Stimulated activated CD8-positive, alpha-beta memory T cell treated with anti-CD3 and anti-CD28 coated beads, Interleukin-15, amount 100 ng/mL, for 24 hours (primary cell): ENCODE results near the gene CHST1.

Experiments used
- DNase-seq: peaks from one replicate; pipeline ENCODE4 v3.0.0-alpha.2; 2020; ENCODE audit warnings: low read depth

The CHST1 gene, protein sequence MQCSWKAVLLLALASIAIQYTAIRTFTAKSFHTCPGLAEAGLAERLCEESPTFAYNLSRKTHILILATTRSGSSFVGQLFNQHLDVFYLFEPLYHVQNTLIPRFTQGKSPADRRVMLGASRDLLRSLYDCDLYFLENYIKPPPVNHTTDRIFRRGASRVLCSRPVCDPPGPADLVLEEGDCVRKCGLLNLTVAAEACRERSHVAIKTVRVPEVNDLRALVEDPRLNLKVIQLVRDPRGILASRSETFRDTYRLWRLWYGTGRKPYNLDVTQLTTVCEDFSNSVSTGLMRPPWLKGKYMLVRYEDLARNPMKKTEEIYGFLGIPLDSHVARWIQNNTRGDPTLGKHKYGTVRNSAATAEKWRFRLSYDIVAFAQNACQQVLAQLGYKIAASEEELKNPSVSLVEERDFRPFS

DNA sequence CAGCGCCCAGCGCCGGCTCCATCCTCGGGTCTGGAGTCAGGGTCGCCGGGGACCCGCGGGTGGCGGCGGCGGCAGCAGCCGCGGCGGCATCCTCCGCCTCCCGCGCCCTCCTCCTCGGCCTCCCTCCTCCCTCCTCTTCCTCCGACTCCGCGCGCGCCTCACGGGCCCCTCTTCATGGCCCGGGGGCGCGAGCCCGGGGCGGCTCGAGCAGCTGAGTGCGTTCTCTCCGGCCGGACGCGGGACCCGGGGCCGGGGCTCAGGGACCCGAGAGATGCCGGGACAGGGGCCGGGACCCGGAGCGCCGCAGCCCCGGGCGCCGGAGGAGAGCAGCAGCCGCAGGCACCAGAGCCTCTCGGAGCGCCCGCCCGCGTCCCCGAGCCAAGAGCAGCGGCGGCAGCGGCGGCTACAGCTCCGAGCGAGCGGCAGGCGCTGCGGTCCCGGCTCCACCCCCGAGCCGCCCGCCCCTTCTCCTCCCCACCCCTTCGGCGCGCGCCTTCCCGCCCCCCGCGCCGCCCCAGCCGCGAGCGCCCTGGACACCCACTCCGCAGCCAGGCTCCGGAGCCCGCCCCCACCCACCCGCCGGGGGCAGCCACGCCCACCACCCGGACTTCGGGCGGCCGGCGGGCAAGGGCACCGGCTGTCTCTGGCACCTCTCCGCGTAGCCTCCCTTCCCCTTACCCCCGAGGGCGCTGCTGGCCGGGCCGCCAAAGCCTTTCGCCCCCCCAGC, at the start of gene CHST1:
Gene CHST1, minus strand, starts transcription at position 417 of the 727 bp plus-strand sequence. CDS start 14,699 bp downstream, outside the sequence.
- DNase-seq = no peak

DNA sequence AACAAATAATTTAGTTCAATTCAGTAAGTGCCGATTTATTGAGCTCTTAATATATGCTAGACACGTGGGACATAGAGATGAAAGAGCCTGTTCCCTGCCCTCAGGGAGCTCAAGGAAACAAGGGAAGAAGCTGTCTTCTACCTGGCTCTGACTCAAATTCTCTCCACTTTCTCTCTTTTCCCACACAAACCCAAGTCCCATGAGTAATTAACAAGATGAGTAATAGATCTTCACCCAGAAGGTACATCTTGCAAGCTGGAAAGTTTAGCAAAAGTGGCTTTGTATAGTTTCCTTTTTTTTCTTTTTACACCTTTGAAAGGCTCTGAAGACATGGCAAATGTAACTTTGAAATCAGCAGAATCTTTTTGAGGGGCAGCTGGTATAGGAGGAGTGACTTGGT, 48.2 kb upstream of the CHST1 start:
- DNase-seq = no peak

DNA sequence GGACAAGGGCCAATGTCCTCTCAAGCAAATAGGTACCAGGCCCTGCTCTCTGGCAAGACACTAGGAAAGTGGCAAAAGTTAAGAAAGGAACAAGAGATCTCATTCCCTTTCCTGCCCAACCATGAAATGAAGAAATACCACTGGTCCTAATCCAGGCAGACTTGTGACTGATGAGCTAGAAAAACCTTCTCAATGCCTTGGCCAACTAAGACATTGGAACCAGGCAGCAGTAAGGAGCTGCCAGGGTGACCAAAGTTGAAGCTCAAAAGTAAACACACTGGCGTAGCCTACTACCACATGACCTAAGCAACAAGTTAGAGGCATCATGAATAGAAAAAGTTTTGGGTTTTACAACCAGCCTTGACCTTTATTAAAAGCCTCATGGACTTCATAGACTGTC, 45.1 kb upstream of the CHST1 start:
- DNase-seq = no peak

DNA sequence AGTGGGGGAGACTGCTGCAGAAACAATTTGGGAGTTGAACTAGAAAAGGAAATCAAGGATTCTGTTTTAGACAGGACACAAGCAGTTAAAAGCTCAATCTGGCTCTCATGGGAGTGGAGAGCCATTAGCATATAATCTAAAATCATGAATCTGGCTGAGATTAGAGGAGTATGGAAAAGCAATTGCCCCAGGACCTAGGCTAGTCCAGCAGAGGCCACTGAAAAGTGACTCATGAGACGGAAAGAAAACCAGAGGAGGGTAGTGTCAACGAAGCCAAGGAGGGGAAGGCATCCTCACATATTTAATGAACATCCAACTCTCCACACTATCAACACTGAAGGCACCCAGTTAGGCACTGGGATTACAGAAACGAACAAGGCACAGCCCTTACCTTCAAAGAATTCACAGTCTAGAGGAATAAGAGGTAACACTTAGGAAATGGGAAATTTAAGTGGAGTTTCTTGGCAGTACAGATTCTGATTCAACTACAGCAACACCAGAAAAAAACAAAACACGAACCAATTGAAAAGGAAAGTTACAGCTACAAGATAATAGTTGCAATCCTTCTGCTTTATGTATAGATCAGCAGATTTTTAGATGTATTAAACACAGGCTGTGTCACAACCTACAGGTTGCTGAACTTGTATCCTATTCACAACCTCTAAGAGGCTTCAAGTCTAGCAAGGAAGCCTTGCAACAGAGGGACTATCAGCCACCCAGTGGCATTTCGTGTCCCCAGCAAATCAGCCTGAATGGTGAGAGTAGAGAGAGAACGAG, 43.7 kb upstream of the CHST1 start:
- DNase-seq = no peak

DNA sequence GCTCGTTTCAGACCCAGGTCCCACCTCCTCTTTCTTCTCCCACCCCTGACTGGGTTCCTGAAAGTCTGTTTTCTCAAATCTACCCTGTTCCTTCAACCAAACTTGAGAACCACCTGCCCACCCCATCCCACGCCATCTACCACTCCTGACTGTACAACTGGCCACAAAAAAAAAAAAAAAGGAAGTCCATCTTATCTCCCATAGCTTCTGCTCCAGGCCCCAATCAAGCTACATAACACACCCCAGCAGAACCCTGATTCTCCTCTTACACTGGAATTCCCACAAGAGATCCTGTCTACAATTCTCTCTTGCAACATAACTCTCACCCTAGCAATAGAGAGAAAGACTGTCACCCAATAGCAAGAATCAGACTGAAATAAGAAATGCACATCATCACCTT, 39.2 kb upstream of the CHST1 start:
- no peak for DNase-seq

DNA sequence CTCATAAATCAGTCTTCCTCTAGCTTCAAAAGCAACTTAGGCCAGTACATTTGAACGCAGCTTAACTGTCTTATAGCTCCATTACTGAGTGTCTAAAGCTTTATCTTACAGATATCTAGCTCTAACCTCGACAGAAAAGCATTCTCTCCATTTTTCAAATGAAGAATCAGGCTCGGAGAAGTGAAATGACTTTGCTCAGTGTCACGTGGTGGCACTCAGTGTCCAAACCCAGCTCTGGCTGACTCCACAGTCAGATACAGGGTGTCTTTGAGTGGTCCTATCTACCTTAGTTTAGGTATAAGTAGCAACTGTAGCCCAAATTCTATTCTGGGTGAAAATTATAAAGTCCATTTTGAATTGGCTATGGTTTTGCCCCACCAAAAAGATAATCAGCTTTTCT, 38.7 kb upstream of the CHST1 start:
- no peak for DNase-seq

DNA sequence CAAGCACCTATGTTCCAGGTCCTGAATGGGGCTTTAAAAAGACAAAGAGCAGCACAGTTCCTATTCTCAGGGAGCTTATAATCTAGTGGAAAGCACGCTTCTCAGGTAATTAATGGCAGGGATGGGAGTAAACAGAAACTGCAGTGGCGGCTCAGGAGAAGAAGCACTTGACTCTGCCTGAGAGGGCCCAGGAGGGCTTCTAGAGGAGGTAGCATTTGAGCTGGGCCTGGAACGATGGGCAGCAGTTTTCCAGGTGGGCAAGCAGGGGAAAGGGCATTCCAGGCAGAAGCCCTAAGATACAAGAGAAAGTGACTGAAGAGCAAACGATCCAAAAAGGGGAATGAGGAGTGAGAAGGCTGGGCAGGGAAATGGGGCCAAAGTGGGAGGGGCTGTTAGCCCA, 37.1 kb upstream of the CHST1 start:
- DNase-seq = no peak

DNA sequence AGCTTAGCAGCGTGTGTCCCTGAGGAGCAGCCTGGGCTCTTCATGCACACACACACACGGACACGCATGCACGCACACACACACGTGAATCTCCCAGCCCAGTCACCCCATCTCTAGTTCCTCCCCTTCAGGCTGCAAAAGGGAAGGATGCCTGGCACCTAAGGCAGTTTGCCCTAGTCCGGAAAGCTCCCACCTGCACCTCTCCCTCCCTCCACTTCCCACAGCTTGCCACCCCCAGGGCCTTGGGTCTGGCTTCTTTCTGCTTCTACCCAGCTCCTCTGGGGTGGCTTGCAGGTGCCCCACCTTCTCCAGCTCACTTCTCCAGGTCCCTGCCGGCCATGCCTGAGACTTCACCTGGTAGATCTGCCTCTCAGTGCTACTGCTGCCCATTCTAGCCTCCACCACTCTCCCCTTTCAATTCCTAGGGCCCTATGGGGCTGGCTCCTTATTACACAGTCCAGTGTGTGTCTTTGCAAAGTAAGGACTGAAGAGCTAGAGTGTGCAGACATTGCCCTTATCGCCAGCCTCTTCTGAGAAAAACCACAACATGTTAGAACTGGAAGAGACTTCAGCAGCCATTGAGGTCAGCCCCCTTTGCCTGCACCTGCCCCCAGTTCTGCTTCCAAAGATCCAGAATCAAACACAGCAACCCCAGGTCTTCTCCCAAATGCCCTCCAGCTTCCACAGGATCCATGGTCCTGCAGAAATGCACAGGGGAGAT, 33.5 kb upstream of the CHST1 start:
- no peak for DNase-seq

DNA sequence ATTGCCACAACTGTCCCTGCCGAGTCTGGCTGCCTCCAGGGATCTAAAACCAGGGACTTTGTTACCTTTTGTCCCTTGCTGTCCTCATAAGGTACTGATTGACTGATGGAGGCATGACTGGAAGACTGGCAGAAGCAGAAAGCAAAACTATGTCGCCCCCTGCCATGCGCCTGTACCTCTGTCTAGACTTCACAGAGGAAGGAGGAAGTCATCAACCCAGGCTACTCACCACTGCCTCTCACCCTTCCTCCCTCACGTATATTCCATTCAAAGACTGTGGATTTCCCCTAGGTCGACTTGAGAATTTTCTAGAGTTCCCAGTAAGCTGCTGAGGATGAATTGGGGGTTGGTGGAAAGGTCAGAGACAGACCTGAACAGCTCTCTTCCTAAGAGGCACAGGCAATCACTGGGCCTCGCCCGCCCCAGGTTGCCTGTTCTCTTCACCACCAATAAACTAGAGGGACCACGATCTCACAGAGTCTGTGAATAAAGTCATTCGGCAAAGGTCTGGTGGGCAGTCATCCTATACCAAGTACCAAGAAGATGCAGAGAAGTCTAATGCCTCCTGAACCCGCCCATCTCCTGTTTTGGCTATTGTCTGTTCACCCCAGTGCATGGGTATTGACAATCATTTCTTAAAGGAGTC, 27.5 kb upstream of the CHST1 start:
- DNase-seq = no peak

DNA sequence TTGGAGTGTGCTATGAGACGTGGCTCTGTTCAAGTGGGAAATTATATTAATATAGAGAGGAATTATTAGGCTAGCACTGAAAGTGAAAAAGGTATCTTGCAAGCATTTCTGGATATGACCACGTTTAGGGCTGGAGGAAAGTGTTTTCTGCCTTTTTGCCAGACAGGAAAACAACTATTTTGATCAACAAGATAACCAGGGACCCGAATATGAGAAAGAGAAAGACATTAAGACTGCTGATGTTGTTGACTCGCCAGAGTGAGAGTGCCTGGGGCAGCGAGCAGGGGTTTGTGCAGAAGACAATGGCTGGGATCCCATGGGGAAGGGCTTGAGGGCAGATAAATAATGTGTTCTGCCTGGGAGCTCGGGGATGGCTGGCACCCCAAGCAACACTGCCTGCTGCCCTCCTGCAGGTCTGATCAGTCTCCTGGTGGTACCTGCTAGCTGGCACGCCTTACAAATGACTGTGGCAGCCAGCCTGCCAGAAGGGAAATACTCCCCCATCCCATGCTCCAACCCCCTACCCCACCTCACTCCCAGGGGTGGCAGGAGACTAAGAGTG, 23.1 kb upstream of the CHST1 start:
- DNase-seq = no peak

DNA sequence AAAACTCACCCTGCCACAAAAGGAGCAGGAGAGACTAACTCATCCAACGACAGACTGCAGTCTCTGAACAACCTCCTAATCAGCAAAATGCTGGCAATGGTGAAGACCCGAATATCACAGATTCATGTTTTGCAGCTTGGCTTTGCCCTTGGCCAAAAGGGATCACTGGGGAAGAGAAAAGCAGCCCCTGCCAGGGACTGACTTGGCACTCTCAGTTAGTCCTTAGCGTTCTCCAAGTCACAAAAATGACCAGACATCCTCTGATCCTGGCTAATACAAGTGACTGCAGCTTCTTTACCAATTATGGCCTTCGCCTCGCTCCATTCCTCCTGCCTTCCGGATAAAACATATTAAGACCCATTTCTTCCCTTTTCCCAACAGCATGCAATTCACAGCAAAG, 22.4 kb upstream of the CHST1 start:
- no peak for DNase-seq

DNA sequence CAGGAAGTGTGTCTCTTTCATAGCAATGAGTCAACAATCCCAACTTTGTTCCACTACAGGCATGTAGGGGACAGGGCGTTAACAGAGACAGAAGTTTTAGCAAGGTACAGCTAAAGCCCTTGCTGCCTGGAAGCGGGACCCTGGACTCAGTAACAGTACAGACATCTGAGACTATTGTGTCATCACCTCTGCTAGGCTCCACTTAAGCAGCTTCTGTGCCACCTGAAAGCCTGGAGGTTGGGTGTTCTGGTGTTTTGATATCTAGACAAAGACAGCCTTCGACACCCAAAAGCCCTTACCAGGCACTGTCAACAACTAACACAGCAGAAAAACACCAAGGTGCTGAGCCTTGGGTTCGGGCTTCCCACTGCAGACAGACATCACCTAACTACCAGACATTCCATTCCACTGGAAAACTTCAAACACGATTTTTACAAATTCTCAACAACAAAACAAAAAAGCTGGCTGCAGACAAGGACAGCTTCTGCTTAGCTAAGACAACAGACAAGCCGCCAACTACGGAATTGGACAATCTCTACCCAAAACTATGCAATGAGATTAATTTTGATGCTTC, 20.6 kb upstream of the CHST1 start:
- DNase-seq = no peak

DNA sequence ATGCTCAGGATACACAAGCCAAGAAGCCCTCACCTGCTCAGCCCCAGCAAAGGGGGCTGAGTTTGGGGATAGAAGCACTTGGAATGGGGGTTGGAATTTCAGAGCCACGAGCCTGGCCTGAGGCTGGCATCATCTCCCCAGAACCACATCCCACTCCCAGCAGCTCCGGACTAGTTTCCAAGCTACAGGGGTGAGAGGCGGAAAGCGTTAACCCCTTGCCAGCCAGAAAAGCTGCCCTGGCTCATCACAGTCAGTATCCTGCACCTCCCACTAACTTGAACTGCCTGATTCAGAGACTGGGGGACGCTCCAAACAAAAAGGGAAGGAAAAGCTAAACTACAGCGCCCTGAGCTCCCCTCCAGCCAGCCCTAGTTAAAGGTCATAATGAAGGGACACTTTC, 19.0 kb upstream of the CHST1 start:
- DNase-seq = no peak

DNA sequence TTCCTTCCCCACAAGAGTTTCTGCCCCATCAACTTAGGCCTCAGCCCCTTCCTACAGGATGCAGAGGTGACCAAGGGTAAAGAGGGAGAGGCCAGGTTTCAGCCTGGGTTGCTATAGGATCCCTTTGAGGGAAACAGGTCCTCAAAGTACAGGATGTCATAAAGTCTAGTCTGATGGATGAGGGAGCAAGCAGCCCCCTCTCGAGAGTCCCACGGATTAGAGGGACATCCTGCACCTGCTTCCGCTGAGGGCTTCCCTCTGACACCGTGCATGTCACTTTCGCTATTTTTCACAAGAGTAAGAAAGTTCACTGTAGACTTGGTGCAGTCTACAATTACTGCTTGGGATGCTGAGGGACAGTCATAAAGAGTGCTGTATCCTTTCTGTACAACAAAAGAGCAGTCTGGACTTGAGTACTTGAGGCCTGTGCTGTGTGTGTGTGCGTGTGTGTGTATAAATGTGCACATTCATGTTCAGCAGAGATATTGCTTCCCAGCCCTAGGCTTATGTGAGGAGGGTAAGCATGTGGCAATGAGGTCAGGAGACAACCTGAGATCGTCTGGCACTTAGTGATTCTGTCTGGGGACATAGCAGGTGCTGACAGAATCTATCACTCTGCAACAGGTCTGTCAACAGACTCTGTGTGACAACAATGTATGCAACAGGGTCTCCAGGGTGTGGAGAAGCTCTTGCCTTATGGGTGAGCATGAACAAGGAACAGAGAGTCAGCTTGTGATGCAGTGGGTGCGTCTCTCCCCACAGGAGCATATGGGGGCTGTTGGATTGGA, 18.0 kb upstream of the CHST1 start:
- no peak for DNase-seq

DNA sequence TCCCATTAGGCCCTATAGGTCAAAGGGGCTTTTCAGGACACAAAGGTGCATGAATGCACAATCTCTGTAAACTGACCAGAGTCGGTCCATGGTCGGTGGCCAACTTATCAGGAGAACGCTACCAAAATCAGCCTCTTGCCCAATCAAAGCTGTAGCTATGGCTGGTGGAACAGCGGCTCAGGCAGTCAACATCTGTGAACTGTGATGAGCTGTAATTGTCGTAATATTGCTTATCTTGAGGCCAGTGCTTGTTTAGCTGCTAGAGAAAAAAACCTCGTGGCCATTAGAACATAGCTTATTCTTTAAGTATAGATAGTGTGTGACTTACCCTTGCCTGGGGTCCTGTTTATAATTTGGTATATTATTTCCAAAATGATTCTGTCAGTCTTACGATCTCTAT, 14.4 kb upstream of the CHST1 start:
- no peak for DNase-seq

DNA sequence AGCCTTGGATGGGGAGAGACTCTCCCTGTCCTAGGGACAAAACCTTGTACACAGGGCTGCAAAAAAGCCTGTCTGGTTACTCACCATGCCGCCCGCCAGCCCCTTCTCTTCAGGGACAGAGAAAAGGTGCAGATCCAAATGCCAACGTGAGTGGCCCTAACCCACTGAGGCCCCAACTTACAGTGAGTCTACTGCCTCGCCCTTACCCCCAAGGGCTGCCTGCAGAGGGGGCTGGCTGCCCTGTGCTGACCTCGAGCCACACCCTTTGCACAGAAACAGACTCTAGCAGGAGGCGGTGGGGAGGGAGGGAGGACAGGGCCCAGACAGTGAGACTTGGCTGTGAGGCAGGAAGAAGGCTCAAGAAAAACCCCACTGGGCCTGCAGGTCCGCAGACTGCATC, 13.6 kb upstream of the CHST1 start:
- DNase-seq = no peak

DNA sequence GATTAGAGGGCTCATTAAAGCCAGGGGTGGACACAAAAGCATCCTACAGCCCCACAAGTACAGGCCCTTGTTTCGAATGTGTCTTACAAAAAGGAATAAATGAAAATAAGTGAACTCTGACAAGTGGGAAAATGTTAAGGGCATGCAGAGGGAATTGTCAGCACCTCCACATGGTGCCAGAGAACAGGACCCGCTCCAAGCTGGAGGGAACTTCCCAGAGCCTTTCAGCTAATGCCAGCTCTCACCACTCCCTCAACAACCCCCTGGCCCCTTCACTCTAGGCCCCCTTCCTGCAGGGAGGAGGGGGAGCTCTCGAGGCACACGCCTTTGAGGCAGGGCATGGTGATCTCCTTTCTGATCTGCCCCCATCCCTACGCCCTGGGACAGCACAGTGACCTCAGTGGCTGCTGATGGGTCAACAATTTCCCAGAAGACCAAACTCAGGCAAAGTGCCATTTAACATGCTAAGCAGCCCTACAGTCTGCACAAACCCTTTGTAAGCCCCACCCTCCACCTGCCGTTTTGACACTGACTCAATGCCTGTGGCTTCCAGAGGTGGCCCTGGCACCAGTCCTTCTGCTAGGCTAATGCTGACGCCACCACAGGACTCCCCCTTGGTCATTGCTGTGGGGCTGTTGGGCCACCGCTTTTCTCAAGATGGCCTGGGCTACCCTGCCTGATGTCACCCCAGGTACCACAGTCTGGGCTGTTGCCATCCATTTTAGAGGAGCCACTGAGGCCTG, 12.5 kb upstream of the CHST1 start:
- no peak for DNase-seq

DNA sequence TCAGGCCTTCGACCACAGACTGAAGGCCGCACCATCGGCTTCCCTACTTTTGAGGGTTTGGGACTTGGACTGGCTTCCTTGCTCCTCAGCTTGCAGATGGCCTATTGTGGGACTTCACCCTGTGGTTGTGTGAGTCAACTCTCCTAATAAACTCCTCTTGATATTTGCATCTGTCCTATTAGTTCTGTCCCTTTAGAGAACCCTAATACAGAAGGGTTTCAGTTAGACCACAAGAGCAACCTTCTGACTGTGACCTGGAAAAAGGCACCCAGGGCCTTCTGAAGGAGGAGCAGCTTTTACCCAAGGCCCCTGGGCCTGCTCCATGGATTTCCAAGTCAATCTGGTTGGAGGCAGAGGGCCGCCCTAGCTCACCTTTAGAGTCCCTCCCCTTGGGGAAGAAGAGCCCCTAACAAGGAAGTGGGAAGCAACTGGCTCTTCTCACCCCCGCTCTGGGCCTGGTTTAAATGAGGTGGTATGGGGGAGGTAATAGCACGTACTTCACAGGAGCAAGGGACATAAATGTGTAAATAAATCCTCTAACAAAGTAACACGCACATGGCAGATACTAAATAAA, 11.2 kb upstream of the CHST1 start:
- no peak for DNase-seq

DNA sequence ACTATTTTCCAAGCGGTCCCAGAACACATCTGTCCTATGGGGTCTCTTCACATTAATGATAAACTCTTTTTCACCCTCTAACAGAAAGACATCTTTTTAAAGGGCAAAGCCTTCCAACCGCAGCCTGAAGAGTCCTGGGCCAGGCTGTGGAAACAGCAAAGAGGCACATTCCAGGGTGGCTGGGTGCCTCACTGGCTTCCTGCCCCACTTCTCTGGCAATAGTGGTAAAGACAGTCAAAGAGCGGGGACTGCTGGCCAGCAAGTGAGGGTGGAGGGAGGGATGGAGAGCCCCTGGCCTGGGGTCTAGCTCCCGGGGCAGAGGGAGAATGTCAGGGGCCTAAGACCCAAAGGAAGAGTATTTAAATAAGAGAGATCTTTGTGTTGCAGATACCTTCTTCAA, 10.2 kb upstream of the CHST1 start:
- DNase-seq = no peak
